Stimulated activated CD4-positive, alpha-beta T cell treated with anti-CD3 and anti-CD28 coated beads, Interleukin-1b, Interleukin-23, amount 100 ng/mL, for 48 hours (primary cell): ENCODE results near the gene IL21R.
"Not testable (repeated sequence)": the region's sequence is repeated elsewhere in the genome, so short reads cannot be mapped to it uniquely, and the experiment has no call there.

ENCODE experiments used
- DNase-seq: peaks from one replicate; pipeline ENCODE4 v3.0.0-alpha.2; 2020

The IL21R gene

GRCh38 chr16:27402964-27403600, 1.1 kb downstream of the IL21R start:
- peak; percentile 67 for DNase-seq

DNA sequence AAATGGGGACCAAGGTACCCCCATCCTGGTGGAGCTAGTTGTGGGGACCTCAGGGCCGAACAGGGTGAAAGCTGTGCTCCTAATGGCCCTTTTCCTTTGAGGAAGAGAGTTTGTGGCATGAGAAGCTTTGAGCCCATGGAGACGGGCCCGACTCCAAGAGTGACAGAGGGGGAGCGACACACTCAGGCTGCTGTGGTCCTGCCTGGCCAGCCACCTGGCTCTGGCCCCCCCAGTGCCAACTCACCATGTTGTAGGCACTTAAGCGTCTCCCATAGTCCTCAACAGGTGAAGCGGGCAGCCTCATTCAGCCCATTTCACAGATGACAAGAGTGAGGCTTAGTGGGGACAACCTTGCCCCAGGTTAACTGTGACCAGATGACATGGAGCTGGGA, 1.6 kb downstream of the IL21R start:
- no peak for DNase-seq

DNA sequence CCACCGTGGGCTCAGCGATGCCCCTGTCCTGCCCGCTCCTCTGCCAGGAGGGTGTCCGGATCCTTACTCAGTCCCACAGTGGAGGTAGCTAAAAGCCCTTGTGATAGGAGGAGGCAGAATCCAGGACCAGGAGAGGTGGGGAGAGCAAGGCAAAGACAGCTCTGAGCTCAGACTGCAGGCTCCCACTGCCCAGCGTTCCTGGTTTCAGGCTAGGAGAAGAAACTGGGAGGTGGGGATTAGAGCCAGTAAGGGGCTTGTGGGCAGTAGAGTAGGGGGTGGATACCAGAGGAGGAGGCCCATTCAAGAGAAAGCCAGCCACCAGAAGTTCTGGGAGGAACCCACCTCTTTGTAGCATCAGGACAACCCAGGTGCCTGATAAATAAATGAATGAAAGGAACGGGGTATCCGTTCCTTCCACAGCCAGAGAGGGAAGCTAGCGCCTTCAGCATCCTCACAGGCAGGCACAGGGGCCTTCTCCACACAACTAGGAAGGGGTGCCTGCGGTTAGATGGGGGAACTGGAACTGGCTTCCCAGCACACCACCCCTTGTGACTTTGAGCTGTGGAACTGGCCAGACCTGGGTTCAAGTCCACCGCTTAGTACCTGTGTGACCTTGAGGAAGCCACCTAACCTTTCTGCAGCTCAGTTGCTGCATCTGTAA, 2.3 kb downstream of the IL21R start:
- DNase-seq, result peak; percentile 58

DNA sequence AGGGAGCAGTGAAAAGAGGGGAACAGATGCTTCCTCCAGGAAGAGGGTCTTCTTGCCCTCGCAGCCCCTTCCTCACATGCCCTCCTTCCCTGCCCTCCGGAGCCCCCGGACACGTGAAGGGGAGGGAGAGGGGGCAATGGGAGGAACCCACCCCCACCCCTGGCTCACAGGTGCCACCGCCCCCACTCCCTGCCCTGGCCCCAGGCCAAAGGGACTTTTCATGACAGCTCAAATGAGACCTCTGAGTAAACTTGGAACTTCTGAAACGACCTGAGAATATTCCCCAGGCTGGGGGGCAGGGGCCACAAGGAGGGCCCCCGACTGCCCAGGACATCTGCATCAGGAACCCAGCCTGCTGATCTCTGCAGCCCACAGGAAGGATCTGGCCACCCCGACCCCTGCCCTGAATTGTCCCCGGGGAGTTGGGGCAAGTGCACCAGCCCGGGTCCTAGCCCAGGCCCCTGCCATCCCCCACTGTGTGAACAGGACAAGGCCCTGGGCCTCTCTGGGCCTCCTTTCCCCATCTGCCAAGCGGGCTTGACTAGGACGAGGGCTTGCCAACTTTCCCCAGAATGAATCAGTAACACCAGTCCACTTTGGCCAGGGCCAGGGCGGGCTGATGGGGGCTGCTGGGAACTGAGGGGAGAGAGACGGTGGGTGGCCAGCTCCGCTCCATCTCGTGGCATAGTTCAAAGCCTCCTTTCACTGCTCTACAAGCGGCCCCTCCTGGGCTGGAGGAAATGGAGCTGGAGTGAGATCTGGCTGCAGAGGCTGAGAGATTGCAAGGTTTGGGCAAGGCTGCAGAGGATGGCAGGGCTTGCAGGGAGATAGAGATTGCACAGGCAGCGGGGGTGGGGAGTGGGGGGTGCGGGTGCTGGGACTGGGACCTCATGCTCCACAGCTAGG, 3.8 kb downstream of the IL21R start:
- peak; percentile 83 for DNase-seq

DNA sequence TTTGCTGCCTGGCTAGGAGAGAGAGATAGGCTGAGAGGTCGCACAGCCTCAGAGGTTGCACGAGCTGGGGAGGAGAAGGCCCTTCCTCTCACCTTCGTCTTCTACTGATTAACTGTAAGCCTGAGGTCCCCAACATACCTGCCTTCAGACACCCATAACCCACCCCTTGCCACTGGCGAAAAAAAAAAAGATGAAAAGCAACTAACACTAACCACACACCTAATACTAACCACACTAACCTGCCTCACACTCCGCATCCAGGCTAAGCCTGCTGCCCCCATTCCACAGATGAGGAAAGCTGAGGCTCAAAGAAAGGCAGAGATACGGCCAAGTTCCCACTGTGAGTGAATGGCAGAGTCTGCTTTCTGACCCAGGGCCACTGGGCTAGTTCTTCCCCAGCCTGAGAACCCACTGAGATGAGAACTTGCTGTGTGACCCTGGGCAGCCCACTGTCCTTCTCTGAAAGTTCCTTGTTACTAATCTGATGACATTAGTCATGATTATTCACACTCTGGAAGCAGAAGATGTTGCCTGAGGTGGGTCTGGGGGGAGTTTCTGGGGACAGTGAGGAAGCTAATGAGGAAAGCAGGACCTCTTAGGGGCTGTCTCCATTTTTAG, 4.6 kb downstream of the IL21R start:
- no peak for DNase-seq

DNA sequence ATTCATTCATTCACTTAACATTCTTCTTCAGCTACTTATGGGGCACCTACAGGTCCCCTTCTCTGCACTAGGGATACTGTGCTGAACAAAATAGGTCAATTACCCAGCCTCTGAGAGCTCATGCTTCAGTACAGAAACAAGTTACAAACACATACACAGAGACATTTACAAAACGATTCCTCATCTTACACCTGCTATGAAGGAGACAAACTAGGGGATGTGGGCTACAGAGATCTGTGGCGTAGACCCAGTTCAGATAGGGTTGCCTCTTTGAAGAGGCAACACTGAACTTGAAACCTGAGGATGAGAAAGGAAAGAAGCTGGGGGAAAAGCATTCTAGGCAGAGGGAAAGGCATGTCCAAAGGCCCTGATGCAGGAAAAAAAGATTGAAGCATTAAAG, 5.2 kb downstream of the IL21R start:
- no peak for DNase-seq

- peak; percentile 62 for DNase-seq
Measured at GRCh38 chr16:27408012-27408601, 6.1 kb downstream of the IL21R start.

DNA sequence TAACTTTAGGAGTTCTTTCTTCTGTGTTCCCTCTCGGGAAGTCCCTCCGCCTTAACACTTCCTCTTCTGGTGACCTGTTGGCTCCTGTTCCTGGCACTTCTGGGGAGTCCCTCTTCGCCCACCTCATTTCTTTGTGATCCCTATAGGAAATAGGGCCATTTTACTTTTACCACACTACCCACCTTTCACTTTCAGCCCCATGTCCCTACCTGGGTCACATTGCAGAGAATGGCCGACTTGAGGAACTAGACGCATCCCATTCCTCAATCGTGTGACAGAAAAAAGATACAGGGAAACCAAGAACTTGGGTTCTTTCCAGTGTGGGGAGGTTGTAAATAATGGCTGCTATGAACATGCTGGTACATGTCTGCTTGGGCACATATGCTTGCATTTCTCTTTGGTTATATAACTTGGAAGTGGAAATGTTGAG, 6.6 kb downstream of the IL21R start:
- DNase-seq, result no peak

- not testable (repeated sequence) for DNase-seq
Measured at GRCh38 chr16:27409958-27410357, 8.0 kb downstream of the IL21R start.

DNA sequence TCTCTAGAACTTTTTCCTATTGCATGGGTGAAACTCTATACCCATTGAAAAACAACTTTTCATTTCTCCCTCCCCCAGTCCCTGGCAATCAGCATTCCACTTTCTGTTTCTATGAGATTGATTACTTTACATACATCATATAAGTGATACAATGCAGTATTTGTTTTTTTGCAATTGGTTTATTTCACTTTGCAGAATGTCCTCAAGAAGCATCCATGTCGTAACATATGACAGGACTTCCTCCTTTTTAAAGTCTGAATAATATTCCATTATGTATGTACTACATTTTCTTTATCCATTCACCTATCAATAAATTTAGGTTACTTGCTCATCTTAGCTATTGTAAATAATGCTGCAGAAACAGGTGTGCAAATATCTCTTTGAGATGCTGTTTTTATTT, 8.8 kb downstream of the IL21R start:
- DNase-seq, result no peak

DNA sequence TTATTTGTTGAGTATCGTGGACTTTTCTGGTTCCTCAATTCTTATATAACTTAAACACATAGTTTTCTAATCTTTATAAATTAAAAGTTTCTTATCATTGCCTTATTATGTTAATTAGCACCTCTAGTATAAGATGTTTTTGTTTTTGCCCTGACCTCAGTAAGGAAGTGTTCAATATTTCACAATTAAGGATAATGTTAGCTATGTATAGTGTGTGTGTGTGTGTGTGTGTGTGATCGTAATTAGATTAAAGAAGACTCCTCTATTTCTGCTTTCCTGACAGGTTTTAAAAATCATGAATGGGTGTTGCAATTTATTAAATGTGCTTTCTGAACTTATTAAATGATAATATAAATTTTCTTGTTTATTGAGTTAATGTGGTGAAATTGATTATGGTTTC, 12.0 kb downstream of the IL21R start:
- no peak for DNase-seq

- DNase-seq, result no peak
Measured at GRCh38 chr16:27414788-27415431, 12.9 kb downstream of the IL21R start.

- peak; percentile 57 for DNase-seq
Measured at GRCh38 chr16:27417047-27417671, 15.2 kb downstream of the IL21R start.

- DNase-seq, result no peak
Measured at GRCh38 chr16:27421961-27422740, 20.2 kb downstream of the IL21R start.

DNA sequence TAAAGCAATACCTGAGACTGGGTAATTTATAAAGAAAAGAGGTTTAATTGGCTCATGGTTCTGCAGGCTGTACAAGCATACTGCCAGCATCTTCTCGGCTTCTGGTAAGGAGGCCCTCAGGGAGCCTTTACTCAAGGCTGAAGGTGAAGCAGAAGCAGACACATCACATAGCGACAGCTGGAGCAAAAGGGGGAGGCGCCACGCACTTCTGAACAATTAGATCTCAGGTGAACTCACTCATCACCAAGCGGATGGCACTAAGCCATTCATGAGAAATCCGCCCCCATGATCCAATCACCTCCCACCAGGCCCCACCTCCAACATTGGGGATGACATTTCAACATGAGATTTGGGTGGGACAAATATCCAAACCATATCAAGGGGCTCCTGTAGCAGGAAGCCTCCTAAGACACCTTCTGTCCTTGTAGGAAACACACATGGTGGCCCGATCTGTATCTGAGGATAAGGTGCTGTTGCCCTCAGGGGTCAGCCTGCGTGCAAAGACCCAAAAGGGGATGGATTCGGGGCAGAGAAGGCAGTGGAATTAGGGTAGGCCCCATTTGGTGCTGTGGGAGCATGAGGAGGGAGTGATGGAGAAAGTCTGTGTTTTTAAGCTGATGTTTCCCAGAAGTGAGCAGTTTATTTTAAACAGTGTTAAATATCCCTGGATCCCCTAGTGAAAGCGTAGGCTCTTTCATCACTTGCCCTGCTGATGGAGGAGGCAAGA, 23.0 kb downstream of the IL21R start:
- DNase-seq, result no peak

- DNase-seq, result no peak
Measured at GRCh38 chr16:27425961-27426360, 24.0 kb downstream of the IL21R start.

DNA sequence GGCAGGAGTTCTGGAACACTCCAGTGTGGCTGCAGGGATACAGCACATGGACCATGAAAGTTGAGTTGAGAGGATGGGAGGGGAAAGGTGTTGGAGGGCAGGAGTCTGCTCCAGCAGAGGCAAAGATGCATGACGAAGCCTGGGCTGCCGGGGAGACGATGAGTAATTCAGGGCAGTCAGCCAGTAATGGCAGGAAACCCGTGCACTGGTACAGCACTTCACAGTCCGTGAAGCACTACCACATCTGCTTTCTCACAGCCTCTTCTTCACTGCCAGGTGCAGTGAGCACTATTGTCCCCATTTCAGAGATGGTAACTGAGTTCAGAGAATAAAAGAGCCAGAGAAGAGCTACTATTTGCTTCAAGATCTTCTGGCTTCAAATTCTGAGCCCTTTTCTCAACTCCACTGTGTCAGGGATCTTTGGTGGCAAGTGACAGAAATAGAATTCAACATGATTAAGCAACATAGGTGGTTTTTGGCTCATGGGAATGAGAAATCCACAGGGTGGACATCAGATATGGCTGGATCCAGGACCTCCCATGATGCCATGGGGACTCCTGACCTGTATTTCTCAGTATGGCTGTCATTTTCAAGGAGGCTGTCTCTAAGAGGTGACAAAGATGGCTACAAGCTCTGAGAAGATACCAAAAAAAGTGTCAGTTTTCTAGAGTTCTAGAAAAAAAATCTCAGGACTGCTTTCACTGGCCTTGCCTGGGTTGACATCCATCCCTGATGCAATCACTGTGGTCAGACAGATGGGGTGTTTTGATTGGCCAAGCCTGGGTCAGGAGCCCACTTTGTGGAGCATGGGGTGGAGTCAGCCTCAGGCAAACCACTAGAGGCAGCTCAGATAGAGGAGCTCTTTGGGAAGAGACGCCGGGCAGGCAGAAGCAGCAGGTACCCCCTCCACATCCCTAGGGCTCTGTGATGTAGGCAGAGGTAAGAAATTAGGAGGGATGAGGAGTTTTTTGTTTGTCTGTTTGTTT, 24.7 kb downstream of the IL21R start:
- peak; percentile 85 for DNase-seq

DNA sequence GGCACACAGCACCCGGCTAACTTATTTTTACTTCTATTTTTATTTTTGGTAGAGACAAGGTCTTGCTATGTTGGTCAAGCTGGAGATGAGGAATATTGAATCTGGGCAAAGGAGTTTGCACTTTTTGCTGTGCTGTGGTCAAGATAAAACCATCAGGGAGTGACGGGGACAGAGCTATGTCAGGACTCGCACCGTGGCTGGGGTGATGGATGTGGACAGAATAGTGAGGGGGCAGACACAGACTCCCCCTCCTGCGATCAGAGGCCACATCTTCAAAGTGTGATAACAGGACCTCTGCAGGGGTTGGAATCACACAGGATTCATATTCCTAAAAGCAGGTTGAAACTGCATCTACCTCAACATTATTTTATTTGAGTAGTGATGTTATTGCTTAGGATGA, 25.6 kb downstream of the IL21R start:
- DNase-seq, result no peak
